Gastrocnemius medialis (tissue), 4 donors: ENCODE data around the gene SEMG2.

ENCODE experiments used
- CTCF ChIP-seq, 5 experiments: fragments of 450-650 bp in 3 of 5; fragments of 200-600 bp in 2 of 5; sonication (generic) in 2 of 5; IDR thresholded peaks in 4 of 5; conservative IDR thresholded peaks in 1 of 5; 1 replicate in 4 of 5; 2 replicates in 1 of 5; pipeline ENCODE4 v1.5.1; 2016 to 2019; ENCODE audit warnings: antibody characterized with exemption in 5 of 5, mild to moderate bottlenecking in 3 of 5, moderate library complexity in 3 of 5
- POLR2A ChIP-seq, 2 donors: fragments of 450-650 bp; IDR thresholded peaks; one replicate each; pipeline ENCODE4 v1.6.1; 2017; ENCODE audit warnings: antibody characterized with exemption in 2 of 2, mild to moderate bottlenecking in 2 of 2, moderate library complexity in 2 of 2

GRCh38 chr20:45183084-45183483 is 38.1 kb upstream of the SEMG2 start:
- no peak for TF ChIP-seq CTCF (IDR thresholded peaks at IDR 0.05 in 4 of 5, conservative IDR thresholded peaks at IDR 0.05 in 1 of 5)
- TF ChIP-seq POLR2A (IDR thresholded peaks at IDR 0.05) = no peak
